ENCODE results near the gene NDUFA12.

The NDUFA12 gene

DNA sequence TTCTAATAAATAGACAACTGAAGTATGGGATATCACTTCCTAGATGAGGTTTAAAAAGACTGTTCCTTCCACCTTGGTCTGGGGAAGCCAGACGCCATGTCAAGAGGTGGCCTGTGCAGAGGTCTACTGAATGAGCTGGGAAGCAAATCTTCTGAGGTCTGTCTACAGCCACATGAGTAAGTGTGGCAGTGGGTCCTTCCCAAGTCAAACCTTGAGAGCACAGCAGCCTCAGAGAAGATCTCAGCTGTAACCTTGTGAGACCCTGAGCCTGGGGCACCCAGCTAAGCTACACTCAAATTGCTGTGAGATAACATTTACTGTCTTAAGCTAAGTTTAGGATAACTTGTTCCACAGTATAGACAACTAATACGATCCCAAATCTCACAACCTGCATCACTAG is 20.2 kb downstream of the NDUFA12 start:
- no peak for TF ChIP-seq CTCF (IDR thresholded peaks at IDR 0.05; ENCODE audit: borderline replicate concordance, insufficient read depth, low read depth, low read length)
- H3K4me3 ChIP-seq (ENCODE audit: low read depth, low read length): no peak overlapping the region

- no peak overlapping the region for H3K4me3 ChIP-seq (ENCODE audit: low read depth, low read length)
- no peak for TF ChIP-seq CTCF (IDR thresholded peaks at IDR 0.05; ENCODE audit: borderline replicate concordance, insufficient read depth, low read depth, low read length)
Measured at GRCh38 chr12:94982456-94982855, 21.0 kb downstream of the NDUFA12 start.

GRCh38 chr12:94980577-94980976 is 22.9 kb downstream of the NDUFA12 start:
- H3K4me3 ChIP-seq (ENCODE audit: low read depth, low read length): no peak overlapping the region

DNA sequence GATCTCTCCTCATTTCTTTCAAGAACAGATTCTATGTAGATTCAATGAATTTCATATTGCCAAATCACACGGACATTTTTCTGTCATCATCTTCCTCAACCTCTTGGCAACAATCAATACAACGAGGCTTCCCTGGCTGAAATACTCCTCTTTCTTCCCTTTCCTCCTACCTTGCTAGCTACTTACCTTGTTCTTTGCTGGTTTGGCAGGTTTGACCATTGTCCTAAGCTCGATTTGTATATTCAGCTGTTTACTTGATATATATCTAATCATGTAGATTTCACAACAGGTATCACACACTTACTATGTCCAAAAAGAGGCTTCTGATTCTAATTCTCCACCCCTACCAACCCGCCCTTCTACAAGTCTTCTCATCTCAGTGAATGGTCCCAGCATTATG is 23.6 kb downstream of the NDUFA12 start:
- TF ChIP-seq CTCF (IDR thresholded peaks at IDR 0.05; ENCODE audit: borderline replicate concordance, insufficient read depth, low read depth, low read length): no peak
- no peak overlapping the region for H3K4me3 ChIP-seq (ENCODE audit: low read depth, low read length)

More at GRCh38 chr12:94980577-94980976, 22.9 kb downstream of the NDUFA12 start:
- no peak for TF ChIP-seq CTCF (IDR thresholded peaks at IDR 0.05; ENCODE audit: borderline replicate concordance, insufficient read depth, low read depth, low read length)

DNA sequence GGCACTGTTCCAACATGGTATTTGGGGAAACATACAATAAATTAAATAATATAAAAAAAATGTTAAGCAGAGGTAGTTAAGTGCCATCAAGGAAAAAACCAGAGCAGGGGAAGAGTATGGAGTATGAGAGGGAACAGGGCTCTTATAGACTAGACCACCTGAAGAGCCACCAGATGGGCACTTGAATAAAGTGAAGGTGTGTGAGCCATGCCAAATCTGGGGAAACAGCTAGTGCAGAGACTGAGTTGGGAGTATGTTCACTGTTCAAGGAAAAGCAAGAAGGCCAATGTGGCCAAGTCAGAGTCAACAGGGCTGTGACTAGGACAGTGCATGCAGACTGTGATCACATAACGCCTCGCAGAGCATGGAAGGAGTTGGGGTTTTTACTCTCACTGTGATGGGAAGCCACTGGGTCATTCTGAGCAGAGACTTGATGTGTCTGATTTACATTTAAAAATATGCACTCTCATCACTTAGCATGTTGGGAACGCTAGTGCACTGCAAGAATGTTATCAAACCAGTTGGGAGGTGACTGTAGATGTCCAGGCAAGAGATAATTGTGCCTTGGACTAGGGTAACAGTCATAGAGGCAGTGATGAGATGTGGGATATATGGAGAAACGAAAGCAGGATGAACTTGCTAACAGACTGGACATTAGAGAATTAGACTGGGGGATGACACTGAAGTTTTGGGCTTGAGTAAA is 25.6 kb downstream of the NDUFA12 start:
- H3K4me3 ChIP-seq (ENCODE audit: low read depth, low read length): no peak overlapping the region
- TF ChIP-seq CTCF (IDR thresholded peaks at IDR 0.05; ENCODE audit: borderline replicate concordance, insufficient read depth, low read depth, low read length): no peak

- H3K4me3 ChIP-seq (ENCODE audit: low read depth, low read length): no peak overlapping the region
- no peak for TF ChIP-seq CTCF (IDR thresholded peaks at IDR 0.05; ENCODE audit: borderline replicate concordance, insufficient read depth, low read depth, low read length)
Measured at GRCh38 chr12:94973221-94973620, 30.3 kb downstream of the NDUFA12 start.

GRCh38 chr12:94972795-94973194 is 30.7 kb downstream of the NDUFA12 start:
- no peak for TF ChIP-seq CTCF (IDR thresholded peaks at IDR 0.05; ENCODE audit: borderline replicate concordance, insufficient read depth, low read depth, low read length)
- H3K4me3 ChIP-seq (ENCODE audit: low read depth, low read length): no peak overlapping the region
